ENCODE data around the gene SLC16A11. TPM values are rescaled to one million over a fixed set of nuclear protein-coding genes. Genes with fewer than 3 reads are reported as not detected.

The SLC16A11 gene
- total and polyA plus RNA-seq, 9 of the 15 experiments (the other 6 are each of a cell fraction or from before 2014, with no cell fraction given): not detected

DNA sequence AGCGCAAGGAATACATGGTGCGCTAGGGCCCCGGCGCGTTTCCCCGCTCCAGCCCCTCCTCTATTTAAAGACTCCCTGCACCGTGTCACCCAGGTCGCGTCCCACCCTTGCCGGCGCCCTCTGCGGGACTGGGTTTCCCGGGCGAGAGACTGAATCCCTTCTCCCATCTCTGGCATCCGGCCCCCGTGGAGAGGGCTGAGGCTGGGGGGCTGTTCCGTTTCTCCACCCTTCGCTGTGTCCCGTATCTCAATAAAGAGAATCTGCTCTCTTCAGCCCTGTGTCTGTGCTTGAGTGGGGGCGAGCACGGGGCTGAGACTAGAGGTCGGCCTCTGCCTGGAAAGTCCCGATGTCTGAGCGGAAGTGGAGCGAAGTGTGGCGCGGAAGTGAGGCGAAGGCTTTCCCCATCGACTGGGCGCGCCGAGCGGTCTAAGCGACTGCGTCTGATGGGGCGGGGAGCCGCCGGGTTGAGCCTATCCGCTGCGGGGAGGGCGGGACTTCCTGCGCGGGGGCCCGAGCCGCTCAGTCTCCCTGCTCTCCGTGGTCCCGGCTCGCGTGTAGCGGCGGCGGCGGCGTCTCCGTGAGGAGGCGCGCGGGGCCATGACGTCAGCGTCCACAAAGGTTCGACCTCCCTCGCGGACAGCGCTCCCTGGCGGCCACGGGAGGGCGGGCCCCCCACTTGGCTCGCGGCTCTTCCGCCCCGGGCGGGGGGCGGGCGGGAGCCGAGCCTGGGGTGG lies 29.5 kb downstream of the SLC16A11 start (continued):
- peak; percentile 70 for TF ChIP-seq ATF1 (CRISPR knock-in tag; IDR thresholded peaks at IDR 0.05)
- peak; percentile 92 for TF ChIP-seq ATF1 (tag; IDR thresholded peaks at IDR 0.05)
- TF ChIP-seq SLC30A9 (CRISPR knock-in tag; IDR thresholded peaks at IDR 0.05): no peak
- TF ChIP-seq ASH1L (IDR thresholded peaks at IDR 0.05; ENCODE audit: borderline replicate concordance, low read depth, partially characterized antibody): no peak
- TF ChIP-seq NCOA1 (IDR thresholded peaks at IDR 0.05; ENCODE audit: low read depth): no peak
- TF ChIP-seq, protein P1, sequence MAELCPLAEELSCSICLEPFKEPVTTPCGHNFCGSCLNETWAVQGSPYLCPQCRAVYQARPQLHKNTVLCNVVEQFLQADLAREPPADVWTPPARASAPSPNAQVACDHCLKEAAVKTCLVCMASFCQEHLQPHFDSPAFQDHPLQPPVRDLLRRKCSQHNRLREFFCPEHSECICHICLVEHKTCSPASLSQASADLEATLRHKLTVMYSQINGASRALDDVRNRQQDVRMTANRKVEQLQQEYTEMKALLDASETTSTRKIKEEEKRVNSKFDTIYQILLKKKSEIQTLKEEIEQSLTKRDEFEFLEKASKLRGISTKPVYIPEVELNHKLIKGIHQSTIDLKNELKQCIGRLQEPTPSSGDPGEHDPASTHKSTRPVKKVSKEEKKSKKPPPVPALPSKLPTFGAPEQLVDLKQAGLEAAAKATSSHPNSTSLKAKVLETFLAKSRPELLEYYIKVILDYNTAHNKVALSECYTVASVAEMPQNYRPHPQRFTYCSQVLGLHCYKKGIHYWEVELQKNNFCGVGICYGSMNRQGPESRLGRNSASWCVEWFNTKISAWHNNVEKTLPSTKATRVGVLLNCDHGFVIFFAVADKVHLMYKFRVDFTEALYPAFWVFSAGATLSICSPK (IDR thresholded peaks at IDR 0.05; ENCODE audit: borderline replicate concordance): no peak
- peak; percentile 79 for TF ChIP-seq TAF1 (IDR thresholded peaks at IDR 0.05; ENCODE audit: control insufficient read depth, extremely low read depth, insufficient read depth, low read length, severe bottlenecking)
- TF ChIP-seq ESRRA (IDR thresholded peaks at IDR 0.05; ENCODE audit: borderline replicate concordance, low read depth): 0 out of 2 replicates have a peak, but pooled peaks have one; percentile 8
- peak; percentile 77; the same call in 1 of the 2 replicates for TF ChIP-seq ZNF589 (CRISPR knock-in tag; IDR thresholded peaks at IDR 0.05; ENCODE audit: low read depth)
- TF ChIP-seq DNMT1 (IDR thresholded peaks at IDR 0.05): no peak
- TF ChIP-seq, protein P2, sequence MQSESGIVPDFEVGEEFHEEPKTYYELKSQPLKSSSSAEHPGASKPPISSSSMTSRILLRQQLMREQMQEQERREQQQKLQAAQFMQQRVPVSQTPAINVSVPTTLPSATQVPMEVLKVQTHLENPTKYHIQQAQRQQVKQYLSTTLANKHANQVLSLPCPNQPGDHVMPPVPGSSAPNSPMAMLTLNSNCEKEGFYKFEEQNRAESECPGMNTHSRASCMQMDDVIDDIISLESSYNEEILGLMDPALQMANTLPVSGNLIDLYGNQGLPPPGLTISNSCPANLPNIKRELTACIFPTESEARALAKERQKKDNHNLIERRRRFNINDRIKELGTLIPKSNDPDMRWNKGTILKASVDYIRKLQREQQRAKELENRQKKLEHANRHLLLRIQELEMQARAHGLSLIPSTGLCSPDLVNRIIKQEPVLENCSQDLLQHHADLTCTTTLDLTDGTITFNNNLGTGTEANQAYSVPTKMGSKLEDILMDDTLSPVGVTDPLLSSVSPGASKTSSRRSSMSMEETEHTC (IDR thresholded peaks at IDR 0.05): no peak
- no peak for TF ChIP-seq ESRRB (CRISPR knock-in tag; IDR thresholded peaks at IDR 0.05; ENCODE audit: borderline replicate concordance)
- TF ChIP-seq, protein P3, sequence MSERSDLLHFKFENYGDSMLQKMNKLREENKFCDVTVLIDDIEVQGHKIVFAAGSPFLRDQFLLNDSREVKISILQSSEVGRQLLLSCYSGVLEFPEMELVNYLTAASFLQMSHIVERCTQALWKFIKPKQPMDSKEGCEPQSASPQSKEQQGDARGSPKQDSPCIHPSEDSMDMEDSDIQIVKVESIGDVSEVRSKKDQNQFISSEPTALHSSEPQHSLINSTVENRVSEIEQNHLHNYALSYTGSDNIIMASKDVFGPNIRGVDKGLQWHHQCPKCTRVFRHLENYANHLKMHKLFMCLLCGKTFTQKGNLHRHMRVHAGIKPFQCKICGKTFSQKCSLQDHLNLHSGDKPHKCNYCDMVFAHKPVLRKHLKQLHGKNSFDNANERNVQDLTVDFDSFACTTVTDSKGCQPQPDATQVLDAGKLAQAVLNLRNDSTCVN (CRISPR knock-in tag; IDR thresholded peaks at IDR 0.05): no peak
- TF ChIP-seq SAP30 (IDR thresholded peaks at IDR 0.05; ENCODE audit: borderline replicate concordance, insufficient read depth, low read depth, low read length, poor library complexity, severe bottlenecking): peak; percentile 21
- TF ChIP-seq SIX5 (IDR thresholded peaks at IDR 0.05; ENCODE audit: borderline replicate concordance in 1 of 2, insufficient read depth in 1 of 2, low read depth in 1 of 2, low read length in 2 of 2): no peak
- peak; percentile 75 for TF ChIP-seq POLR2AphosphoS5 (IDR thresholded peaks at IDR 0.05; ENCODE audit: control insufficient read depth, insufficient read depth, low read depth, low read length)
- peak; percentile 87 for TF ChIP-seq RB1 (IDR thresholded peaks at IDR 0.05; ENCODE audit: low read depth)
- TF ChIP-seq SNIP1 (IDR thresholded peaks at IDR 0.05; ENCODE audit: low read depth): no peak
- TF ChIP-seq POLR2G (IDR thresholded peaks at IDR 0.05; ENCODE audit: low read depth, low read length): peak; percentile 91
- no peak for TF ChIP-seq GTF2F1 (IDR thresholded peaks at IDR 0.05; ENCODE audit: low read depth, low read length)
- TF ChIP-seq SOX6 (IDR thresholded peaks at IDR 0.05): no peak
- TF ChIP-seq, protein P4, sequence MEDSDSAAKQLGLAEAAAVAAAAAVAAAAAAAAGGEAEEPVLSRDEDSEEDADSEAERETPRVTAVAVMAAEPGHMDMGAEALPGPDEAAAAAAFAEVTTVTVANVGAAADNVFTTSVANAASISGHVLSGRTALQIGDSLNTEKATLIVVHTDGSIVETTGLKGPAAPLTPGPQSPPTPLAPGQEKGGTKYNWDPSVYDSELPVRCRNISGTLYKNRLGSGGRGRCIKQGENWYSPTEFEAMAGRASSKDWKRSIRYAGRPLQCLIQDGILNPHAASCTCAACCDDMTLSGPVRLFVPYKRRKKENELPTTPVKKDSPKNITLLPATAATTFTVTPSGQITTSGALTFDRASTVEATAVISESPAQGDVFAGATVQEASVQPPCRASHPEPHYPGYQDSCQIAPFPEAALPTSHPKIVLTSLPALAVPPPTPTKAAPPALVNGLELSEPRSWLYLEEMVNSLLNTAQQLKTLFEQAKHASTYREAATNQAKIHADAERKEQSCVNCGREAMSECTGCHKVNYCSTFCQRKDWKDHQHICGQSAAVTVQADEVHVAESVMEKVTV (CRISPR knock-in tag; IDR thresholded peaks at IDR 0.05): no peak
